Neural crest cell (in vitro differentiated cells): Measurements from ENCODE around the gene ZNF248. TPM values are rescaled to one million over a fixed set of nuclear protein-coding genes. Genes with fewer than 3 reads are reported as not detected.

Source experiments
- DNase-seq: peaks from one replicate; pipeline ENCODE4 v3.0.0; 2021; ENCODE audit warnings: low read depth, mixed read lengths, low spot score
- H3K27ac Mint-ChIP-seq: one replicate; pipeline ENCODE4 v1.8.0; 2021; ENCODE audit warnings: mild to moderate bottlenecking, mixed read lengths; ENCODE audit not compliant: unreplicated experiment
- H3K27me3 Mint-ChIP-seq: 2 replicates; pipeline ENCODE4 v1.8.0; 2021; ENCODE audit warnings: low read depth, mild to moderate bottlenecking, mixed read lengths
- H3K36me3 Mint-ChIP-seq: 2 replicates; pipeline ENCODE4 v1.8.0; 2021; ENCODE audit warnings: low read depth, mild to moderate bottlenecking, mixed read lengths
- H3K4me1 Mint-ChIP-seq: 2 replicates; pipeline ENCODE4 v1.8.0; 2021; ENCODE audit warnings: mixed read lengths
- H3K4me3 Mint-ChIP-seq: one replicate; pipeline ENCODE4 v1.8.0; 2021; ENCODE audit warnings: mild to moderate bottlenecking, mixed read lengths
- H3K9me3 Mint-ChIP-seq: 2 replicates; pipeline ENCODE4 v1.8.0; 2021; ENCODE audit warnings: mixed read lengths
- CTCF ChIP-seq: fragments of 200-600 bp; sonication (generic); conservative IDR thresholded peaks from 2 replicates; pipeline ENCODE4 v1.5.0; 2021; ENCODE audit warnings: antibody characterized with exemption, mild to moderate bottlenecking
- total RNA-seq: library from RNA; stranded (reverse); gene quantifications from 2 replicates; pipeline ENCODE4 v1.2.1, GENCODE V29; 2021

Gene ZNF248
- total RNA-seq, 1 donor from 2014 or later = 12.6 TPM

- peaks cover 2% of the 10 kb centered on the region for H3K36me3 Mint-ChIP-seq
- H3K4me3 Mint-ChIP-seq = no peak overlapping the region
- no peaks in the 10 kb centered on the region for H3K27me3 Mint-ChIP-seq
- DNase-seq = no peak
- no peak for TF ChIP-seq CTCF
- peaks cover 9% of the 10 kb centered on the region for H3K9me3 Mint-ChIP-seq
- H3K27ac Mint-ChIP-seq = no peak overlapping the region
- H3K4me1 Mint-ChIP-seq = no peaks in the 10 kb centered on the region
Observed at GRCh38 chr10:37734971-37735370, 122.4 kb downstream of the ZNF248 start.

Other genes starting within 250 kb of the ZNF248 start
- 5.8 and 6.1 TPM in 2 replicates for gene ZNF25, start 119.0 kb upstream of the ZNF248 start, total RNA-seq
- gene ZNF33A, start 153.1 kb upstream of the ZNF248 start, total RNA-seq = 27.8 and 28.6 TPM in 2 replicates
- gene ZNF37A, start 236.7 kb upstream of the ZNF248 start, total RNA-seq = 16.8 and 19.3 TPM in 2 replicates